ENCODE results near the gene HIGD2B.
"Not testable (repeated sequence)": the region's sequence is repeated elsewhere in the genome, so short reads cannot be mapped to it uniquely, and the experiment has no call there.

DNA sequence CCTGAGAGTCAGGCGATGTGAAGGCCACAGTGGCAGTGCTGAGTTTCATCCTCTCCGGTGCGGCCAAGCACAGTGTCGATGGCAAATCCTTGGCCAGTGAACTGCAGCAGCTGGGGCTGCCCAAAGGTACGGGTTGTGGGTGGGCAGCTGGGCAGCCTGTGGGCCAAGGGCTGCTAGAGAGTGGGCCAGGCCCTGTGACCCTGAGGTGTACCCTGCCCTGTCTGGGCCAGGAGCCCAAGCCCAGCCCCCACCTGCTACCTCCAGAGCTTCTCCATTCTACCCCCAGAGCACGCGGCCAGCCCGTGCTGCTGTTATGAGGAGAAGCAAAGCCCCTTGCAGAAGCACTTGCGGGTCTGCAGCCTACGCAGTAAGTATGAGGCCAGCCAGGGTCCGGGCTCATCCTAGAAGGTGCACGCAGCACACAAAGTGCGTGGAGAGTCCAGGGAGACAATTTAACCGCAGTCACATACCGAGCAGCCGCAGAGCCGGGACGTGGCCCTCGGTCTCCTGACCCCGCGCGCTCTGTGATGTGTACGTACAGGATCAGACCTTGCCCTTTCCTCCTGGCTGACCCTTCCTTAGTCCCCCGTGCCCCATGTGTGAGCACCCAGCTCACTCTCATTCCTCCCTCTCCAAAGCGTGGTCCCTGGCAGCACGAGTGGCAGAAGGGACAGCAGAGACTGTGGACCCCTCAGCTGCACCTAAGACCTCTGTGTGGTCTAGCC lies 46.1 kb downstream of the HIGD2B start:
- TF ChIP-seq, protein P1, sequence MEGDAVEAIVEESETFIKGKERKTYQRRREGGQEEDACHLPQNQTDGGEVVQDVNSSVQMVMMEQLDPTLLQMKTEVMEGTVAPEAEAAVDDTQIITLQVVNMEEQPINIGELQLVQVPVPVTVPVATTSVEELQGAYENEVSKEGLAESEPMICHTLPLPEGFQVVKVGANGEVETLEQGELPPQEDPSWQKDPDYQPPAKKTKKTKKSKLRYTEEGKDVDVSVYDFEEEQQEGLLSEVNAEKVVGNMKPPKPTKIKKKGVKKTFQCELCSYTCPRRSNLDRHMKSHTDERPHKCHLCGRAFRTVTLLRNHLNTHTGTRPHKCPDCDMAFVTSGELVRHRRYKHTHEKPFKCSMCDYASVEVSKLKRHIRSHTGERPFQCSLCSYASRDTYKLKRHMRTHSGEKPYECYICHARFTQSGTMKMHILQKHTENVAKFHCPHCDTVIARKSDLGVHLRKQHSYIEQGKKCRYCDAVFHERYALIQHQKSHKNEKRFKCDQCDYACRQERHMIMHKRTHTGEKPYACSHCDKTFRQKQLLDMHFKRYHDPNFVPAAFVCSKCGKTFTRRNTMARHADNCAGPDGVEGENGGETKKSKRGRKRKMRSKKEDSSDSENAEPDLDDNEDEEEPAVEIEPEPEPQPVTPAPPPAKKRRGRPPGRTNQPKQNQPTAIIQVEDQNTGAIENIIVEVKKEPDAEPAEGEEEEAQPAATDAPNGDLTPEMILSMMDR (IDR thresholded peaks at IDR 0.05): not testable (repeated sequence)
- TF ChIP-seq EZH2 (IDR thresholded peaks at IDR 0.05): not testable (repeated sequence)
